Left lobe of liver (tissue), 2 donors: ENCODE measurements around the gene BCL2. TPM values are rescaled to one million over a fixed set of nuclear protein-coding genes. Genes with fewer than 3 reads are reported as not detected.
"Not testable (repeated sequence)": the region's sequence is repeated elsewhere in the genome, so short reads cannot be mapped to it uniquely, and the experiment has no call there.

Experiments
- ATAC-seq: fragments of 200-7000 bp; cut with Tn5 transposase; one replicate; pipeline ENCODE4 v1.9.1; 2020; ENCODE audit warnings: mild to moderate bottlenecking, moderate library complexity
- DNase-seq: peaks from one replicate; pipeline ENCODE4 v3.0.0-alpha.2; 2020; ENCODE audit warnings: low spot score
- total RNA-seq: library from RNA; stranded (reverse); gene quantifications from one replicate; pipeline ENCODE4 v1.2.1, GENCODE V29; 2021
- donor health status: DM: no; HTN: no; CAD: no; lungs with moderate emphysema.
- donor health status: DM: no; HTN: yes; CAD: no.

BCL2 gene
- total RNA-seq, 1 donor from 2014 or later = 1.0 TPM

DNA sequence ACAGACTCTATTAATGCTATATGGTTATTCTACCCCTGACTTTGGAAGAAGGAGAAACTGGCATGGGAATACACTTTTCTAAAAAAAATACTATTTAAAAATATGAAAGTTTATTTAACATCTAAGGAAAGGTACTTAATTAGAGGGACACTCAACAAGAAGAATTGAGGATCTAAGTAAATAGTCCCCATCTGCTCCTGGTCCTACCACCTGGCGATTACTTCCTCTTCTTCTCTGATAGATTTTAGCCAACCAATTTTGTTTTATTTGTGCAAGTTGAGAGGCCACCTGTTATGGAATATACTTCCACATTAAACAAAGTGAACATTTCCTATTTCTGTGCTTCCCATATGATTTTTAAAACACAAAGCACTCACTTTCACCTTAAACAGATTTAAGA, 111.7 kb downstream of the BCL2 start:
- no peak for DNase-seq
- no peak for ATAC-seq

DNA sequence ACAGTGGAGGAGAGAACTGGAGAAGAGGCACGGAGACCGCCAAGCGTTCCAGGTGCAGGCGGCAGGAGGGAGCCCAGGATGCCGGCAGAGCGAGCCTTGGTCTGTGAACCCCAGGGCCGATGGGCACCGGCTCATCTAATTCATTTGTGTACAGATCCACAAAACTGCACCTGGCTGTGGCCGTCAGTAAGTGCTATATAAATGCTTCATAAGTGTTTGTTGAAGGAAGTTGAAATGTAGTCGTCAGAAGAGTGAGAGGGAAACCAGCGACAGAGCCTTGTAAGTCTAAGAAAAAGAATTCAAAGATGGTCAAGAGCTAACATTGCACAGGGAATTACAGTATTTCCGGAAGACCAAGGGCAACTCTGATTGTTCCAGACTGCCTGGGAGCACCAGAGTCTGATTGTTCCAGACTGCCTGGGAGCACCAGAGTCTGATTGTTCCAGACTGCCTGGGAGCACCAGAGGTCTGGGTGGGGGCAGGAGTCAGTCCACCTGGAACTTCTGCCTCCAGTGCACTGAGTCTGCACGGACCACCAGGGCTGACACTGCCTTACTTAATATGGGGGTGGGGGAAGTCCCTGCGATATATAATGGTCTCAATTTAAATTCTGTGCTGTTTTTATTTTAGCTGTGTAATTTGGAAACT, 112.3 kb downstream of the BCL2 start:
- no peak for ATAC-seq
- DNase-seq = no peak

DNA sequence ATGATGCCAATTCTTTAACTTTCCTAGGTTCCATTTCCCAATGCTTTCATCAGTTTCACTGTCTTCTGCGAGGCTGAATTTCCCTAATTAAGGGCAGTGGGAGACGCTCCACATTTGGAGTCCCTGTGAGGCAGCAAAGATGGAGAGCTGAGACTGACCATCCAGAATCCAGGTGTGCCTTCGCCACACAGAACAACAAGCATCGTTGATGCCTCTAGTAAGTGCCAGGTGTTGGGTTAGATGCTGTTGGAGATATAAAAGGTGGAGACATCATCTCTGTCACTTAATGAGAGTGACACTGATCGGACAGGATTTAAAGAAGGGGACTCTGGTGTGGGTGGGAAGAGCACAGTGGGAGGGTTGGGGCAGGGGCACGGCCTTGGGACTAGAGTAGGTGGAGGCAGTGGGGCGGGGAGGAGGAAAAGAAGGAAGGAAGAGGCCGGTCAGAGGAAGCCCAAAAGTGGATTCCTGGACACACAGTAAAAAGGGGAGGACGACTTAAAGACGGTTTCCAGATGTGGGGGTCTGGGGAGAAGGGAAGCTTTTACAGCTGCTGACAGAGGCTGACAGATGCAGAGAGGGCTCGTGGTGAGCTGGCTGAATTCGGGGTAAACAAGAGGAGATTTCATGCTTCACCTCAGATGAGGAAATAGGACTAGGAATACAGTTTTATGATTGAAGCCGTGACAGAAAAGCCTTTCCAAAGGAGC, 113.0 kb downstream of the BCL2 start:
- no peak for ATAC-seq
- no peak for DNase-seq

DNA sequence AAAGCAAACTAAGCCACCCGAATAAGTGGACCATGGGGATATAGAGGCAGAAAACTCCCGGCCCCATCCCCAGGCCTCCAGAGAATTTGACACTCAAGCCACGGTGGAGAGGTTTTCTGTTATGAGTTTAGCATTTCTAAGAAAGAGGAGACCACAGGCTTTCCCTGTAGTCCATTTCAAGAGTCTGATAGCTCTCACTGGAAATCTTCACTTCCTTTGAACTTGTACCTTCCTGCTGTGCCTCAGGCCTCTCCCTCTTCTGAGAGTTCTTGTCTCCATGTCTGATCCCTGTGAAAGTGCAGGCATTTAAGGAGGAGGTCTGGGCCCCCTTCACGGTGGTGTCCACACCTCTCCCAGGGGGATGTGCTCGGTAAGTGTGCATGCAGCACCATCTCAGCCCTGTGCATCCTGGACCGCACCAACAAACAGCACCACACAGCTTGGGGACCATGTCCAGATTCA, 113.7 kb downstream of the BCL2 start:
- DNase-seq (no peak), ATAC-seq (no peak)

DNA sequence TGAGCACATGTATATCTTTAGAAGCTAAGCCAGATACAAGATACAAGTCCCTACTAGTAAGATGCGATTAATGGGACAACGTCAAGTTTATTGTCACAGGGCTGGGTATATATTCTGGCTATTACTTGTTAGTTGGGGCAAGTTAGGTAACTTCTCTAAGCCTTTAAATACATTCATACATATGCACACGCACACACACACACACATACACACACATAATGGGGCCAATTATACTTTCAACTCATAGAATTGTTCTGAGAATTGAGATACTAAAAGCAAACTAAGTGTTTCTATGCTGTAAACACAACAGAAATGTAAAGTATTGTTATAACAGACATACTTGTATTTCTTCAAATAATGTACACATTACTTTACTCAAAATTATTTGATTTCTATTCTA, 116.1 kb downstream of the BCL2 start:
- DNase-seq = no peak
- ATAC-seq = no peak

DNA sequence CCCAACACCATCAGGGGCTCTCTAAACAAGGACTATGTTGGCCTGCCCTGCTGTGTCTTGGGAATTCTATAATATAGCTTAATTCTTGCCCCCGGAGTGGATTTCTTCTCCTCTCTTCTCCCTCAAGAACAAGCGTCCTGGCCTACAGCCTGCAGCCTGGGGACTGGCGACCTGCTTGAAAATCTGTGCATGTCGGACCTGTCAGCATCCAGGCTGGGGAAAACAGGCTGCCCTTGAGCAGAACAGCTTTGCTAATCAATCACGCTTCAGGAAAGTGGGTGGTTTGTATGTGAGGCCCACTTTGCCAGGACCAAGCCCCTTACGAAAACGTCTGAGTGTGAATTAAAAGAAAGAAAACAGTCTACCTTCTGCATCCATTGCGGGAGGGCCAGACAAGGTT, 116.7 kb downstream of the BCL2 start:
- no peak for ATAC-seq
- DNase-seq = no peak

DNA sequence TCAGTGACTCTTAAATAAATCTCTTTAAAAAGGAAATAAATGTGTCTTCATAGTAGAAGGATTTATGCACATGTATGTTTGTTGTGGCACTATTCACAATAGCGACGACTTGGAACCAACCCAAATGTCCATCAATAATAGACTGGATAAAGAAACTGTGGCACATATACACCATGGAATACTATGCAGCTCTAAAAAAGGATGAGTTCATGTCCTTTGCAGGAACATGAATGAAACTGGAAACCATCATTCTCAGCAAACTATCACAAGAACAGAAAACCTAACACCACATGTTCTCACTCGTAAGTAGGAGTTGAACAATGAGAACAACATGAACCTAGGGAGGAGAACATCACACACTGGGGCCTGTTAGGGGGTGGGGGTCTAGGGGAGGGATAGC, 118.1 kb downstream of the BCL2 start:
- not testable (repeated sequence) for DNase-seq, ATAC-seq

DNA sequence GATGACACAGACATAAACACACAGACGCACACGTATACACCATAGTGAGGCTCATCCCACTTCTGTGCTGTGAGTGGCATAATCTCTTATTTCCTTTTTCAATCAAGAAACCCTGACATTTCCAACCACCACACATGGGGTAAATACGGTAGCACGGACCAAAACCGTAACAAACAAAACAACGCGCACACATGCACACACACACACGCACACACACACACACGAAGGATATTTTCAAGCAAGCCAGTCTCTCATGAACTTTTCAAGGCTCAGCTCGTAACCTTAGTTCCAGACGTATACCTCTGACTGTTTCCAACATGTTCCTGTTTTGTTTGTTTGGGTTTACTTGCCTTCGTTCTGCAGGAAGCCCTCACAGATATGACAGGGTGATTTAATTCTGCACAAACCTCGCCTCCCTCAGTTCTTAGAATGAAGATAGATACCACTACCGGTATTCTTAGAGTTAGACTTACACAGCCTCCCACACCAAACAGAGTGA, 119.8 kb downstream of the BCL2 start:
- DNase-seq = no peak
- ATAC-seq = no peak

DNA sequence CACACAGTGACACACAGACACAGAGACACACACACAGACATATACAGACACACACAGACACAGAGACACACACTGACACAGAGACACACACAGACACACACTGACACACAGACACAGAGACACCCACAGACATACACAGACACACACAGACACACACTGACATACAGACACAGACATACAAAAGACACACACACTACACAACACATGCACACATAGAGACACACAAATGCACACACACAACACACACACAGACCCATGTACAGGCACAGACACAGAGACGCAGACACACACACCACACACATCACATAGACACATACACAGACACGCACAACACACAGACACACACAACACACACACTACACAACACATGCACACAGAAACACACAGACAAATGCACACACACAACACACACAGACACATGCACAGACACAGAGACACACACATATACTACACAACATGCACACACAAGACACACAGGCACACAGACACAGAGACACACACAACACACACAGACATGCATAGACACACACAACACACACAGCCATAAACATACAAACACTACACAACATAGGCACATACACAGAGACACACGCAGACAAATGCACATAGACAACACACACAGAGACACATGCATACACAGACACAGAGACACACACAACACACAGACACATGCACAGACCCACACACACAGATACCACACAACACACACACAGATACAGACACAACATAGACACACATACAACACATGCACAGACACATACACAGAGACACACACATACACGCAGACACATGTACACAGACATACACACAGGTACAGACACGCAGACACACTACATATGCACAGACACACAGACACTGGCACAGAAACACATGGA, 120.5 kb downstream of the BCL2 start:
- no peak for ATAC-seq

DNA sequence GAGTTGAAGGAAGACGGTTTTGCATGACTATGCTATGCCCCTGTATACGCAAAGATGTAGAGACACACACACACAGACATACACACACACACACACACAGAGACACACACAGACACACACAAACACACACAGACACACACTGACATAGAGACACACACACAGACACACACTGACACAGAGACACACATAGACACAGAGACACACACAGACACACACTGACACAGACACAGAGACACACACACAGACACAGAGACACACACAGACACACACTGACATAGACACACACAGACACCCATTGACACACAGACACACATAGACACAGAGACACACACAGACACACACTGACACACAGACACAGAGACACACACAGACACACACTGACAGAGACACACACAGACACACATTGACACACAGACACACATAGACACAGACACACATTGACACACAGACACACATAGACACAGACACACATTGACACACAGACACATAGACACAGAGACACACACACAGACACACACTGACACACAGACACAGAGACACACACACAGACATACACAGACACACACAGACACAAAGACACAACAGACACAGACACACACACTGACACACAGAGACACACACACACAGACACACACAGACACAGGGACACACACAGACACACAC, 121.3 kb downstream of the BCL2 start:
- ATAC-seq (no peak), DNase-seq (no peak)

More for the DNA sequence above, 120.5 kb downstream of the BCL2 start:
- DNase-seq = no peak

DNA sequence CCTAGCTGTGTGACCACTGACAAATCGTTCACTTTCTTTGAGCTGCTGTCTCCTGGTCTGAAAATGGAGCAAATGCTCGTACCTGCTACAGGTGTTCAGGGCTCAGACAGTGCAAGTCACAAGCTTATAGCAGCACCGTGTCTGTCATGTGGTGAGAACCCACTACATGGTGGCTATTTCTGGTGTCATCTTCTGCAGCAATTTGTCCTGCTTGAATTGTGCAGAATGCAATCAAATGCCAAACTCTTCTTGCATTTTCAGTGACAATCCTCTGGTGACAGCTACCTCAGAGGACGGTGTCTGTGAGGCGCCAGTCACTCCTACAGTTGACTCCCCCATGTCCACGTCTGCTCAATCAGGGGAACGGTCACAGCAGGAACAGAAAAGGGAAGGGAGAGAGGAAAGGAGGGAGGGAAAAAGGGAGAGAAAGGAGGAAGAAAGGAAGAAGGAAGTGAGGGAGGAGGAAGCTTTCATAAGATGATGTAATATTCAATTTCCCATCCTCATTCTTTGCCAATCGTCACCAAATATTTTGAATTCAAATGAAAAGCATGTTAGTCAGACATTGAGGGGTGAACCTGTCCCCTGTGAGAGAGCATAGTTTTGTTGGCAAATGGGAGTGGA, 122.2 kb downstream of the BCL2 start:
- ATAC-seq (no peak), DNase-seq (no peak)

DNA sequence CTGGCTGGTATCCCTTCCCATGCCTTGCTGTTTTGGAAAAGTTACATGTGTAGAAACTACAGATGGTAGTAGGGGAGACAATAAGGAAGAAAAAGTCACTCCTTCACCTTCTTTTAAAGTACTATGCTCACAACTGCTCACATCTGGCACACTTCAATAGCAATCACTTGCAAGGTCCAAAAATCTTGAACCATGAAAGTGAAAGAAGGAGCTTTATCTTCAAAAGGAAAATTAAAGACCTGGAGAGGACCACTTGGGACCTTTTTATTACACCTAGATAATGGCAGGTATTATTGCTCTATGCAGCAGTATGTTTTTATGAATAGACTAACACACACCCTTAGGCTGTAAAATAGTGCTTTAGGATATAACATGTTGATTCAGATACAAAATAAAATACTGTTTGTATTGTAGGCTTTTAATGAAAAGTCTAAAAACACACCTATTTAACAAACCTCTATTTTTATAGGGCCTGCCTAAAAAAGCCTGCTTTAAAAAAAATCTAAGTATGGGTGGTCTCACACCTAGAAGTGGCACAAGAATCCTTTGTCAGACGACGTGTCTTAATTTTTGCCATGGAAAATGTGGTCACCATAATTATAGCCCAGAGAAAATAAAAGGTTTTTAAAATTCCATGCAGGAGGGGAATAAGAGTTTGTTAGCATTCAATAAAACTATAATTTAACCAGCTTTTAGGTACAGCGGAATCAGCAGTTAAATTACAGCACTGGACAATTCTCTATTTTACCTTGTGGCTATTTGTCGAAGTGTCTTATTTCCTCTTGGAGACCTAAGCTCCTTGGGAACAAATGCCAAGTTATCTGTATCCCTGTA, 124.0 kb downstream of the BCL2 start:
- ATAC-seq (no peak), DNase-seq (no peak)

DNA sequence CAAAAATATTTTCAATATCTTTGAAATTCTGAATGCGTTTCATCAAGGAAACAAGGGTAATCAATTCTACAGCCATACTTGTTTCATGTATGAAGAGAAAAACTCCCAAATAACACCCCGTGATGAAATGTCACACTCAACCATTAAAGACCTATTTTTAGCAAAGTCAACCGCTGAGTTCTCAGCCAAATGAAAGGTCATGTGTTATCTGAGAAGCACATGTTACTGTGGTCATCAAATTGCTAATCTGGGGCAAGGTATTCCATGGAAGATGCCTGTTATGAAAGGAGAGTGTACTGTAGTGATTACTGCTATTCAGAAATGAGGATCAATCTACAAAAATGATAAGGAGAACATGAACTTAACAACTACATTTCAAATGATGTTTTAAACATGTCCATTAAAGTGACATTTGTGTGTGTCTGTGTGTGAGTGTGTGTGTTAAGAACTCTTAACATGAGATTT, 126.7 kb downstream of the BCL2 start:
- DNase-seq = no peak
- no peak for ATAC-seq

DNA sequence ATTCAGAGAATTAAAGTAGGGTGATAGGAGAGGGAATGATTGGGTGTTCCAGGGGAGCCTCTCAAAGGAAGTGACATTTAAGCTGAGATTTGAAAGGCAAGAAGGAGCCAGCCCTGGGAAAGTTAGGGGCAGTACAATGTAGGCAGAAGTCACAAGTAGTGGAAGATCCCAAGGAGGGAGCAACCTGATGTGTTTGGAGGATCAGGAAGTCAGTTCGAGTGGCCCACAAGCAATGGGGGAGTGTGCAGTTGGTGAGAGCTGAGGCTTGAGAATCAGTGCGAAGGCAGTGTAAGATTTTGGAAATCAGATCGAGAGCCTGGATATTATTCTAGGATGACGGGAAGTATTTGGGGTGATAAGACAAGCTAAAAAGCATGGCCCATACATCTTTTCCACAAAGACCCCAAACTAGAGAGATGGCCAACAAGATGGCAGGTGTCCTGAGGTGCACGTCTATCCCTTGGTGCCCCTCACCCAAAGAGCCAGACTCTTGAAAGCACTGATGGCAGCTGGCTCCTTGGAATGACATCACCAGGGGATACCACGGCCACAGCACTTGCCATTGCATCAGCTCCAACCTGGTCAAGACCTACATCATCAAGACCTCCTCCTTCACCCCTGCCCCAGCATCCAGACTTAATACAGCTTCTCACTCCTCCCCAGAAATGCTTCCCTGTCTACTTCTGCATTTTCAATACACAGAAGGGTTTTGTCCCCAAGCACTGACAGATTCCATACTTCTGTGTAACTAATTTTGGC, 127.3 kb downstream of the BCL2 start:
- ATAC-seq (no peak), DNase-seq (no peak)

DNA sequence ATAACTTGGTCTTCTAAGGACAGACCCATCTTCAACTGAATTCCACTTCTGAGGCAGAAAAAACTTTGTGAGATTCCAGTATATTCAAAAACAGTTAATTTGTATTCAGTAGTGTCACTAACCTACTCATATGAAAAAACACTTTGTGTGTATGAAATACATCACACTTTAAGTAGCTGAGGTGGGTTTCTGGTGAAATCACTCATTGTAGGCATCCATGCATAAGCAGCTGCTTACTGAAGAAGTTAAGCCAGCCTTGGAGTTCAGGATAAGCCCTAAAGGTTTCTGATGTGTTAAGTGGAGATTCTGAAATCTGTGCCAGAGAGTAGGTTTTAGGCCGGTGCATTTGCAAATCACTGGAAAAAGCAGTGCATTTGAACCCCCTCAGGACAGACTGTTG, 128.2 kb downstream of the BCL2 start:
- ATAC-seq (no peak), DNase-seq (no peak)

DNA sequence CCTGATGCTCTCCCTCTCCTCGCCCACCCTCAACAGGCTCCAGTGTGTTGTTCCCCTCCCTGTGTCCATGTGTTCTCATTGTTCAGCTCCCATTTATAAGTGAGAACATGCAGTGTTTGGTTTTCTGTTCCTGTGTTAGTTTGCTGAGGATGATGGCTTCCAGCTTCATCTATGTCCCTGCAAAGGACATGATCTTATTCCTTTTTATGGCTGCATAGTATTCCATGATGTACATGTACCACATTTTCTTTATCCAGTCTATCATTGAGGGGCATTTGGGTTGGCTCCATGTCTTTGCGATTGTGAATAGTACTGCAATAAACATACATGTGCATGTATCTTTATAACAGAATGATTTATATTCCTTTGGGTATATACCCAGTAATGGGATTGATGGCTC, 128.7 kb downstream of the BCL2 start:
- not testable (repeated sequence) for ATAC-seq, DNase-seq

DNA sequence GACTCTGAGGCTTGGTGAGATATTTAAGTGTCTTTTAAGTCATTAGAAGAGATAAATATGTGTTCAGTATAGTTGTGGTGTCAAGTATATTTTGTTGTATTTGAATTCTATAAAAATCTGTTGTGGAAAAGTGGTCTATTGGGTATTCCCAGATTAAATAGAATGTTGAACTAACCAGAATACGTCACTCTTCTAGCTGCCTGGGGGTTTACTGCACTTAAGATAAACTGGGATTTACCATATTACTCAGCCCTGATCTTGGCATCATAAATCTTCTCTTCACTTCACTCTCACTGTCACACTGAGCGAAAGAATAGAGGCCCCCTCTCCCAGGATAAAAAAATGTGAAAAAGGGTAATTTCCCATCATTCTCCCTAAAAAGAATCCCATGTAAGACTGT, 129.8 kb downstream of the BCL2 start:
- ATAC-seq (no peak), DNase-seq (no peak)

DNA sequence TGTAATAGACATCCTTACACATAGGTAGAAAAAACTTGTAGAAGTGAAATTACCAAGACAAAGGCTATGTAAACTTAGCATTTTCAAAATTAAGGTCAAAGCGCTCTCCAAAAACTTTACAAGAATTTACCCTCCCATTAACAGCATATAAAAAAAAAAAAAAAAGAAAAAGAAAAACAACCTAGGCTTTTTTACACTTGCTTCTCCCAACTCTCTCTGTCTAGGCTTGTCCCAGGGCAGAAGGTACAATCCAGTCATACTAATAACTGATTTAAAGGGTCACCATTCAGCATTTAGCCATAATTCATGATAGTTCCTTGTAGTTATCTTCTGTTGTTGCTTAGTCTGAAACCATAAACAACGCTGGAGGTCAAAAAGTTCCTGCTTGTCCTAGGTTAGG, 130.5 kb downstream of the BCL2 start:
- no peak for ATAC-seq
- DNase-seq = no peak
